H1 (cell line): ENCODE measurements around the gene SPPL2A. TPM values are rescaled to one million over a fixed set of nuclear protein-coding genes. Genes with fewer than 3 reads are reported as not detected.

ENCODE experiments used
- ATF3 ChIP-seq: IDR thresholded peaks from 2 replicates; pipeline ENCODE4 v1.6.1; 2011; ENCODE audit warnings: low read depth, mild to moderate bottlenecking, low read length; ENCODE audit not compliant: insufficient read depth
- CHD1 ChIP-seq: IDR thresholded peaks from 2 replicates; pipeline ENCODE4 v1.6.1; 2012; ENCODE audit warnings: low read depth, low read length, improper control_type of control experiment
- SIX5 ChIP-seq: IDR thresholded peaks from 2 replicates; pipeline ENCODE4 v1.6.1; 2011; ENCODE audit warnings: mild to moderate bottlenecking, low read depth, low read length
- polyA plus RNA-seq, 7 experiments: library from polyadenylated mRNA; depleted of rRNA in 3 of 7; stranded (reverse) in 5 of 7; unstranded in 2 of 7; fragments of >200 nt in 5 of 7; fragments of 200-250 nt in 2 of 7; gene quantifications; 1 replicate in 5 of 7; 2 replicates in 1 of 7; 4 replicates in 1 of 7; pipeline versions ENCODE4 v1.2.1 to v1.2.3, GENCODE V29; 2011 to 2013; ENCODE audit warnings: missing spikeins in 2 of 7, mixed read lengths in 2 of 7
- total RNA-seq: library from RNA; stranded (reverse); fragmentation: NEBNext Ultra II Directional; extraction: Animal tissue kit (Norgen Biotek cat#: 25700); gene quantifications from 2 replicates; pipeline ENCODE4 v1.2.1, GENCODE V29; 2021

The SPPL2A gene
- total and polyA plus RNA-seq, 2 of the 8 experiments (the other 6 are each of a cell fraction or from before 2014, with no cell fraction given), result 15.6 to 52.9 TPM

GRCh38 chr15:50747523-50747922 is 18.0 kb downstream of the SPPL2A start (continued):
- TF ChIP-seq SIX5 (no peak), ATF3 (no peak), CHD1 (no peak)
- TF ChIP-seq, all 59 proteins: peak for 0
